CD1c-positive myeloid dendritic cell (primary cell): ENCODE measurements around the gene NHP2.
A peak's percentile ranks its signal among the peaks of the same experiment; 100 is the strongest.

Experiments
- DNase-seq: peaks from one replicate; pipeline ENCODE4 v3.0.0-alpha.2; 2016; ENCODE audit errors: extremely low spot score

Gene NHP2

DNA sequence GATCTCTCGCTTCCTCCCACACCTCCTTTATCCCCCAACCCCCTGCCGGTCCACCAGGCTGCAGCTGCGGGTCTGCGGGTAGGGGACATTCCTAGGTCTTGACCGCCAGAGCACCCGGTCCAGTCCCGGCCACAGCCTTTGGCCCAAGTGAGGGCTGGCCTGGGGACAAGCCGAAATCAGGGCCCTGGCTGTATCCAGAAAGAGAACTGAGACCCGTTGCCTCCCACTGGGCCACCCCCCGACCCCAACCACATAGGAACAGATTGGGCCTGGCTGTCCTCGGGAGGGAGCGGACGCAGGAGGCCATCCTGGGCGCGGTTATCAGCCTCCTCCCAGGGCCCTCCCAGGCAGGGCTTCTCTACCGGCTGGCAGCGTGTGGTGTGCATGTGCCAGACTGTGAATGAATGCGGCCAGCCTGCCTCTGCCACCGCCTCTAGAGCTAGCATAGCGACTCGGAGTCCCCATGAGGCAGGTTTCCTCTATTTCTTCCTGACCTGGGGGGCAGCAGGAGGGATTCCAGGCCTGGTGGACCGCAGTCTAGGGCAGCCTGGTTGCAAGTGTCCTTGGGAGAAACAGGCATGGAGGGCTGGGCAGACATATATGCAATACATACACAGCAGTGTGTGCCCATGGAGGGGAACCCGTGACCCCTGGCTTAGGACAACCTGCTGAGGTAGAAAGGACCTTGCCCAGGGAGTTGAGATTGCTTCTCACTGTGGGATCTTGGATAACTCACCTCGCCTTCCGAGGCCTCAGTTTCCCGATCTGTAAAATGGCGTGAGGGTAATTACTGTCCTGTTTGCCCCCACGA lies 39.2 kb downstream of the NHP2 start:
- peak; percentile 46 for DNase-seq

DNA sequence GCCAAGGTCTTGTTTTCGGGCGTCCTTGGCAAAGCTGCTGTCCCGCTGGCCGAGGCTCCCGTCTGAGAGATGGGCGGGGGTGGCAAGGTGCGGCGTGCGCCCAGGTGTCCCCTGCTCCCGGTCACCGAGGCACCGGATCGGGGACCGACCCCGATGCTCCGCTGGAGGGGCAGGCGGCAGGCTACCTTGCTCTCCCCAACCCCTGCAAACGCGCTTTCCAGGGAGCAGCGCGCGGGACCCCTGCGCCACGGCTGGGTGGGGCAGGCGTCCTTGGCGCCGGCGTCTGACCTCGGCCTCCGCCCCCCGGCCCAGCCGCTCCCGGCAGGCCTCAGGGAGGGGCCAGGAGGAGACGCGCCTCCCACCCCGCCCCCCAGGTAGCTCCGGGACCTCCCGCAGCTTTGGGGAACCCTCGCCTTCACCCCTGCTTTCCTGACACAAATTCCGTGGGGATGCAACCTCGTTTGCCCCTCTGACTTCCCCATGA lies 39.8 kb downstream of the NHP2 start:
- no peak for DNase-seq

DNA sequence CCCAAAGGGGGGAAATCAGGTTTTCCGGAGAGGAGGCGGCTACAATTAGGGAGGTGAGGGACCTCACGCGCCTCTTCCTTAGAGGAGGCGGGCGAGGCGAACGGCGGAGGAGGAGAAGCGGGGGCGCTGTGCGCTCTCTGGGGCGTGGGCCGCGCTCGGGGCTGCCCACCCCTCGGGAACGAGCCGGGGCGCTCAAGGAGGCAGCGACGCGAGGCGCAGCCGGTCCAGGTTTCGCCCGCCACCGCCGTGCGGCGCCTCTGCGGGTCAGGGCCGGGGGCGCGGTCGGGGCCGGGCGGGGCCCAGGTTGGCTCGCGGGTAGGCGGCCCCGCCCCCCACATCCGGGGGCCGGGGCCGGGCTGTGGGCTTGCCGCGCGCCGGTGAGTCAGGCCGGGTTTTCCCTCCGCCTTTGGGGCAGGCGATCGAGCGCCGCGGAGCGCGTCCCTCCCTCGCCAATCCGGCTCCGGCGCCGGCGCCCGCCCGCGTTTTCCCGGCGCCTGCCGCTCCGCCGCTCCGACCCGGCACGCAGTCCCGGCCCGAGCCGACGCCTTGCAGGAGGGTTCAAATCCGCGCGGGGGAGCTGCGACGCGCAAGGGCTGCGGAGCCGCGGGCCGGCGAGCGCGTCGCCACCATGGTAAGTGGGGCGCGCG lies 40.4 kb downstream of the NHP2 start, which contains the start of gene N4BP3:
N4BP3 (plus strand) TSS at position 392 of the 647 bp plus-strand sequence. CDS start 6,052 bp downstream, outside the sequence.
- DNase-seq = peak; percentile 67

DNA sequence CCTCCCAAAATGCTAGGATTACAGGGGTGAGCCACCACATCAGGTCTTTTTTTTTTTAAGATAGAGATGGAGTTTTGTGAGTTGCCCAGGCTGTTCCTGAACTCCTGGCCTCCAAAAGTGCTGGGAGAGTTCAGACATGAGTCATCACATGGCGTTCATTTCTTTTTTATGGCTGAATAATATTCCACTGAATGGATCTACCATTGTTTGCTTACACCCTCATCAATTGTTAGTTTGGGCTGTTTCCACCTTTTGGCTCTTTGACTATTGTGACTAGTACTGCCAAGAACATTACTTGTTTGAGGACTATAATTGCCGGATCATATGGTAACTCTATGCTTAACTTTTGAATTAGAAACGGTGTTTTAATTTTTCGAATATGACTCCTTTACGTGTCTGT lies 41.1 kb downstream of the NHP2 start:
- no peak for DNase-seq

DNA sequence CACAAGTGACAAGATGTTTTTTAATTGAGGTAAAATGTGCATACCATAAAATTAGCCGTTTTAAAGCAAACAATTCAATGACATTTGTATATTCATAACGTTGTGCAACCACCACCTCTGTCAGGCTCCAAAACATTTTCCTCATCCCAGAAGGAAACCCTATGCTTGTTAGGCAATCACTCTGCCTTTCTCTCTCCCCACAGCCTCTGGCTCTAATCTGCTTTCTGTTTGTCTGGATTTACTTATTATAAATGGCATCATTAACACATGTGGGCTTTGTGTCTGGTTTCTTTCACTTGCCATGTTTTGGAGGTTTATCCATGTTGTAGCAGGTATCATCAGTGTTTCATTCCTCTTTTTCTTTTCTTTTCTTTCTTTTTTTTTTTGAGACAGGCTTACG lies 41.8 kb downstream of the NHP2 start:
- DNase-seq = no peak

DNA sequence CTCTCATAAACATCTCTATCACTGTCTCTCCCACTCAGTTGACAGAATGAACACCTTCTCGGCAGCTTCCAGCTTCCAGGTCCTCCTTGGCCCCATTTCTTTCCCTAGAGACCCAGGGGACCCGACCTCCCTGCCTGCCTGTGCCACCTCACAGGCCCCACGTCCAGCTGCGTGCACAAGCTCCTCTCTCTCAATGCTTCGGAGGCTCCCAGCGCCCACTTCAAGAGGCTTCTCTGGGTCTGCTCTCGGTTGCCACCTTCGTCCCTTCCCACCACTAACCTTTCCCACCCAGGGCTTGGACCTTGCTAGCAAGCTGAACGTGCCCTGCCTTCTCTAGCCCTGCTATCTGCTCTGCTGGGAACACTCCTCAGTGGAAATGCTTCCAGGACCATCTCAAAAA lies 43.2 kb downstream of the NHP2 start:
- DNase-seq = no peak

DNA sequence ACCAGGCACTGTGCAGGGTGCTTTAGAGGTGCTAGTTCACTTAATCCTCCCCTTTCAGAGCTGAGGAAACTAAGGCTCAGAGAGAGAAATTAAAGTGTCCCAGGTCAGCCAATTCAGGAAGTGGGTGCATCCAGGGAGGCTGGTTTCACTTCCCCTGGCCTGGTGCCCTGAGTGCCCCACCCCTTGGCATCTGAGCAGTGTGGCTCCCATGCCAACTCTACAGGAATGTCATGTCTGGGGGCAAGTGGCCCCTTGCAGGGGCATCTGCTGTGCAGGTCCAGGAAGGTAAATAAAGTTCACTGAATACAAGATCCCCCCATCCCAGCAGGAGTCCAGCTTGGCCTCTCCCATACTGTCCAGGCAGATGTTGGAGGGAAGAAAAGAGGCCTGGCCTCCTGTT lies 44.7 kb downstream of the NHP2 start:
- peak; percentile 70 for DNase-seq

DNA sequence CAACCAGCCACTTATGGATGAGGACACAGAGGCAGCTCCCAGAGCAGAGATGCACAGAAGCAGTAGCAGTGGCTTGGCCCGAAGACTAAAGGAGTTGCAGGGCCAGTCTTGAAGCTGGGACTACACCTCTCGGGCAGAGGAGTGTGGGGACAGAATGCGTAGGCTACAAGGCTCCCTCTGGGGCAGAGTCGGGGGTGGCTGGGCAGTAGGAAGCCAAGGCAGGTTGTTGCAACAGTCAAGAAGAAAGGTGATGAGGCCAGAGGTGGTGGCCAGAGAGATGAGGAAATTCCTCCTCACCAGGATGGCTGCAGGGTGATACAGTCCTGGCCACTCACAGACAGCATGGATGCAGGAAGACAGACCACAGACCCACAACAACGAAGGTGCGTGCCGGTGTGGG lies 45.2 kb downstream of the NHP2 start:
- no peak for DNase-seq

DNA sequence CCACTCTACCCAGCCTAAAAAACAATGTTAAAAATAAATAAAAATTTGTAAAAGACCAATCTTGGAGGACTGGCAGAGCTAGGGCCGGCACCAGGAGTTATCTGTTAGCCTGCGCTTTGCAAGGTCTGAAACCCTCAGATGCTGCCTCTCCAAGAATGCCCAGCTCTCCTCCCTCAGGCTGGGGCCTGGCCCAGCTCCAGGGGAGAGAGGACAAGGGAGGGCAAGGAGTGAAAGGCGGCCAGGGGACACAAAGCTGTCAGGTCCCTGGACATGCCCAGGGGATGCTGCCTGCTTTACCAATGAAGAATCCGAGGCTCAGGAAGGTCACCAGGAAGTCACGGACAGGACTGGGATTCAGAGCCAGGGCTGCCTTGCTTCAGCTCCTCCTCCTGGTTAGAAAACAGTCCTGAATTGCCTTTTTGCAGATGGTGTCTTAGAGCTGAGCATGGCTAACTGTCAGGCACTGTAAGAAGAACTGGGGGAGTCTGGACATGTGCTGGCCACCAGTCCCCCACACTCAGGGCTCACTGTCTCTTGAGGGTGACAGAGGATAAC lies 45.9 kb downstream of the NHP2 start:
- DNase-seq = no peak

DNA sequence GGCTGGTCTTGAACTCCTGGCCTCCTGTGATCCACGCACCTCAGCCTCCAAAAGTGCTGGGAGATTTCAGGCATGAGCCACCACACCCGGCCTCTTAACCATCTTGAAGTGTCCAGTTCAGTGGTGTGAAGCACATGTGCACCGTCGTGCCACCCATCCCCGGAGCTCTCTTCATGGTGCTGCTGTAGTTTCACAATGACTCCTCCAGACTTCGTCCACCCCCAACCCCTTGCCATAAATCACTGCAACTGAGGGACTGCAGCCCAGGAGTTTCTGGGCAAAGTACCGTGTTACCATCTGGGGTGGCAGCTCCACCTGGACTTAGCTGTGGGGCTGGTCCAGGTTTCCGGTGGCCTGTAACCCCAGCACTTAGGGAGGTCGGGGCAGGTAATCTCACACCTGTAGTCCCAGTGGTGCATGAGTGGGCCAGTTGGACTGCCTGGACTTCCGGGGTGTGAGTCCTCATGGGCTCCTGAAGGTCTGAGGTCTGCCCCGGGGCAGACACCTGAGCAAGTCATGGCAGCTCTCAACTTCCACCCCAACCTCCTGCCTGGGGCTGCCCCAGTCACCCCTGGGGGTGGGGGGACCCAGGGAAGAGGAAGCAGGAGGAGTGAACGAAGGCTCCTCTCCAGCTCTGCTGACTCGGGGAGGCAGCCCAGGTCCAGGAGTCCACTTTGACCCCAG lies 47.0 kb downstream of the NHP2 start:
- DNase-seq = no peak

DNA sequence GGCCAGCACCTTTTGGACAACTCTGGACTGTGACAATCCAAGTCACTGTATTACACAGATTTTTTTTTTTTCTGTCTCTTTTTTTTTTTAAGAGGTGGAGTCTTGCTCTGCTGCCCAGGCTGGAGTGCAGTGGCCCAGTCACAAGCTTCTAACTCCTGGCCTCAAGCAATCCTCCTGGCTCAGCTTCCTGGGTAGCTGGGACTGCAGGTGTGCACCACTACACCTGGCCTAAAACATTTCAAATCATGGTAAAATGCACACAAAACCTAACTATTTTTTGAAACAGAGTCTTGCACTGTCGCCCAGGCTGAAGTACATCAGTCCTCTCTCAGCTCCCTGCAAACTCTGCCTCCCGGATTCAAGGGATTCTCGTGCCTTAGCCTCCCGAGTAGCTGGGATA lies 47.6 kb downstream of the NHP2 start:
- DNase-seq = no peak

DNA sequence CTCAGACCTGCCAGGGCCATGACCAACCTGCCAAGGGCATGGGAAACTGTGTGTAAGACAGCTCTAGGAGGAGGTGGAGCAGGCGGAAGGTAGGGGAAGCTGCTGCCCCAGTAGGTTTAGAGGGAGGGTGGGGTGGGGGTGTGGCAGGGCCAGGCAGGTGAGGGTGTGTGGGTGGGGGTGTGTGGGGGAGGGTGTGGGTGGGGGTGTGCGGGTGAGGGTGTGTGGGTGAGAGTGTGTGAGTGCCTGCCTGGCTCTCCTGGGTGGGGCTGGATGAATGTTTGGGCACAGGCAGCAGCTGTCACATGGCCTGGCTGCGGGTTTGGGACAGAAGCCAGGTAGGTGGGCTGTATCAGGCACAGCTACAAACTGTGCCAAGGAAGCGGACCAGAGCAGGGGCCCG lies 49.2 kb downstream of the NHP2 start:
- DNase-seq = no peak

DNA sequence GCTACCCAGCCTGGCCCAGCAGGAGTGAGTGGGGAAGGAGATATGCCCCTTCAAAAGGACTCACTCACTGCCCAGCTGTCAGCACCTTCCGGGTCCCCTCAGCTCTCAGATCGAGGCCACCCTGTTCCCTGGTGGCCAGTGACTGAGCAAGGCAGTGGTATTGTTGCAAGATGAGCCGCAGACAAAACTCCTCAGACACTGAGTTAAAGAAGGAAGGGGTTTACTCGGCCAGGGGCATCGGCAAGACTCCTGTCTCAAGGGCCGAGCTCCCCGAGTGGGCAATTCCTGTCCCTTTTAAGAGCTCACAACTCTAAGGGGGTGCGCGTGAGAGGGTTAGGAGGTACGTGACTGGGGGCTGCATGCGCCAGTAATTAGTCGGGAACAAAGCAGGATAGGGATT lies 50.1 kb downstream of the NHP2 start:
- no peak for DNase-seq
